ENCODE measurements around the gene SLC7A8. TPM values are rescaled to one million over a fixed set of nuclear protein-coding genes. Genes with fewer than 3 reads are reported as not detected.

The SLC7A8 gene
- total and polyA plus RNA-seq, 2 donors (not counting 1 experiment from before 2014, with no cell fraction given): 0.25 to 1.1 TPM

GRCh38 chr14:23167116-23167847 lies 16.2 kb downstream of the SLC7A8 start:
- Histone ChIP-seq H3K36me3 (replicated peaks in 1 of 2; ENCODE audit: control extremely low read depth in 1 of 2, control insufficient read depth in 1 of 2, extremely low read depth in 1 of 2, insufficient read depth in 2 of 2, low read length in 1 of 2) (no peaks in the 10 kb centered on the region), H3K4me2 (replicated peaks; ENCODE audit: low read depth, low read length, poor library complexity, severe bottlenecking) (no peak overlapping the region), H4K20me1 (ENCODE audit: control insufficient read depth, insufficient read depth, low read length, poor library complexity, severe bottlenecking) (no peaks in the 10 kb centered on the region), H3K9me3 (ENCODE audit: control extremely low read depth in 1 of 3, control insufficient read depth in 2 of 3, insufficient read depth in 1 of 3, low read length in 2 of 3) (no peaks in the 10 kb centered on the region), H3K27ac (ENCODE audit: low read length in 2 of 2) (no peak overlapping the region), H3K79me2 (ENCODE audit: control insufficient read depth, insufficient read depth, low read length) (no peaks in the 10 kb centered on the region), H3K4me3 (ENCODE audit: control extremely low read depth in 1 of 5, extremely low read depth in 1 of 5, insufficient read depth in 1 of 5, low read depth in 2 of 5, low read length in 4 of 5) (no peak overlapping the region), H3K4me1 (ENCODE audit: control insufficient read depth in 2 of 2, insufficient read depth in 2 of 2, low read length in 2 of 2) (no peaks in the 10 kb centered on the region), H3K9ac (ENCODE audit: low read length) (no peak overlapping the region), H2AFZ (ENCODE audit: insufficient read depth, low read depth, low read length, poor library complexity, severe bottlenecking) (no peak overlapping the region), H3K27me3 (replicated peaks in 1 of 4; ENCODE audit: control extremely low read depth in 1 of 4, control insufficient read depth in 3 of 4, insufficient read depth in 4 of 4, low read length in 3 of 4) (peaks cover 0 to 3% (median 0%) of the 10 kb centered on the region in 4 experiments)
- POLR2A ChIA-PET: no interaction called here
- Mint-ChIP-seq H3K27me3 (no peaks in the 10 kb centered on the region), H3K4me3 (no peak overlapping the region), H3K27ac (no peak overlapping the region), H3K9me3 (ENCODE audit: insufficient read depth) (no peaks in the 10 kb centered on the region), H3K4me1 (no peaks in the 10 kb centered on the region)
- CTCF ChIA-PET: no interaction called here
- no peak for TF ChIP-seq CTCF (IDR thresholded peaks at IDR 0.05)
- TF ChIP-seq EZH2 (IDR thresholded peaks at IDR 0.05; ENCODE audit: borderline replicate concordance, insufficient read depth, low read depth, low read length, poor library complexity, severe bottlenecking): no peak
- ATAC-seq (ENCODE audit: low read depth) (no peak), DNase-seq (no peak)
- intact Hi-C loops (cut with micrococcal nuclease): no loop called here
- 100% methylated on average over 2 of the region's 9 CpGs for WGBS (ENCODE audit: insufficient coverage)

GRCh38 chr14:23164949-23165348 lies 18.5 kb downstream of the SLC7A8 start:
- H2AFZ ChIP-seq (ENCODE audit: insufficient read depth, low read depth, low read length, poor library complexity, severe bottlenecking): no peak overlapping the region
- ATAC-seq (ENCODE audit: low read depth): no peak
- peaks cover 0 to under 1% (median 0%) of the 10 kb centered on the region in 4 experiments for H3K27me3 ChIP-seq (replicated peaks in 1 of 4; ENCODE audit: control extremely low read depth in 1 of 4, control insufficient read depth in 3 of 4, insufficient read depth in 4 of 4, low read length in 3 of 4)
- no peaks in the 10 kb centered on the region for H4K20me1 ChIP-seq (ENCODE audit: control insufficient read depth, insufficient read depth, low read length, poor library complexity, severe bottlenecking)
- Mint-ChIP-seq H3K4me1 (no peaks in the 10 kb centered on the region), H3K4me3 (no peak overlapping the region), H3K27me3 (no peaks in the 10 kb centered on the region), H3K9me3 (ENCODE audit: insufficient read depth) (no peaks in the 10 kb centered on the region), H3K27ac (no peak overlapping the region)
- no peak overlapping the region for H3K4me2 ChIP-seq (replicated peaks; ENCODE audit: low read depth, low read length, poor library complexity, severe bottlenecking)
- H3K36me3 ChIP-seq (replicated peaks in 1 of 2; ENCODE audit: control extremely low read depth in 1 of 2, control insufficient read depth in 1 of 2, extremely low read depth in 1 of 2, insufficient read depth in 2 of 2, low read length in 1 of 2): no peaks in the 10 kb centered on the region
- H3K9me3 ChIP-seq (ENCODE audit: control extremely low read depth in 1 of 3, control insufficient read depth in 2 of 3, insufficient read depth in 1 of 3, low read length in 2 of 3): no peaks in the 10 kb centered on the region
- TF ChIP-seq EZH2 (IDR thresholded peaks at IDR 0.05; ENCODE audit: borderline replicate concordance, insufficient read depth, low read depth, low read length, poor library complexity, severe bottlenecking): no peak
- no peak for TF ChIP-seq CTCF (IDR thresholded peaks at IDR 0.05)
- no peak overlapping the region for H3K4me3 ChIP-seq (ENCODE audit: control extremely low read depth in 1 of 5, extremely low read depth in 1 of 5, insufficient read depth in 1 of 5, low read depth in 2 of 5, low read length in 4 of 5)
- no peaks in the 10 kb centered on the region for H3K4me1 ChIP-seq (ENCODE audit: control insufficient read depth in 2 of 2, insufficient read depth in 2 of 2, low read length in 2 of 2)
- ChIA-PET CTCF (no interaction called here), POLR2A (no interaction called here)
- H3K79me2 ChIP-seq (ENCODE audit: control insufficient read depth, insufficient read depth, low read length): no peaks in the 10 kb centered on the region
- DNase-seq: no peak
- no peak overlapping the region for H3K27ac ChIP-seq (ENCODE audit: low read length in 2 of 2)
- intact Hi-C loops (cut with micrococcal nuclease): no loop called here
- no peak overlapping the region for H3K9ac ChIP-seq (ENCODE audit: low read length)
- 100% methylated on average over 2 of the region's 5 CpGs for WGBS (ENCODE audit: insufficient coverage)

Data from B cell (primary cell).